ENCODE measurements around the gene MYL4. TPM values are rescaled to one million over a fixed set of nuclear protein-coding genes. Genes with fewer than 3 reads are reported as not detected.

MYL4 gene
- total RNA-seq, 2 experiments from 2014 or later, result not detected

Other genes starting within 250 kb of the MYL4 start
- gene RPRML, start 230.1 kb upstream of the MYL4 start, total RNA-seq, result not detected
- gene CDC27, start 20.1 kb upstream of the MYL4 start, total RNA-seq, result 100 to 1,000 TPM; 123 to 166 TPM
- under 1 TPM in 1 of 2 experiments, not detected in 1; 0.04 TPM for gene ITGB3, start 44.5 kb downstream of the MYL4 start, total RNA-seq
- gene EFCAB13, start 114.6 kb downstream of the MYL4 start, total RNA-seq, result 1 to 10 TPM; 4.6 to 5.9 TPM